IPS-11a (cell line): Measurements from ENCODE around the gene GJC2.

Experiments
- H3K4me3 ChIP-seq: one replicate; pipeline ENCODE4 v1.5.1; 2013; ENCODE audit warnings: low read depth, low read length, control low read depth

Gene GJC2

GRCh38 chr1:228112617-228113016 lies 37.1 kb upstream of the GJC2 start:
- H3K4me3 ChIP-seq: no peak overlapping the region

- no peak overlapping the region for H3K4me3 ChIP-seq
These were observed 34.9 kb upstream of the GJC2 start for GRCh38 chr1:228114827-228115226.

GRCh38 chr1:228117335-228117734 lies 32.4 kb upstream of the GJC2 start:
- H3K4me3 ChIP-seq: no peak overlapping the region

GRCh38 chr1:228118040-228118439 lies 31.7 kb upstream of the GJC2 start:
- no peak overlapping the region for H3K4me3 ChIP-seq

- H3K4me3 ChIP-seq: no peak overlapping the region
These were observed 29.4 kb upstream of the GJC2 start for GRCh38 chr1:228120351-228120750.

- no peak overlapping the region for H3K4me3 ChIP-seq
These were observed 28.8 kb upstream of the GJC2 start for GRCh38 chr1:228120857-228121489.

GRCh38 chr1:228122921-228123441 lies 26.7 kb upstream of the GJC2 start:
- no peak overlapping the region for H3K4me3 ChIP-seq

- H3K4me3 ChIP-seq: no peak overlapping the region
These were observed 26.2 kb upstream of the GJC2 start for GRCh38 chr1:228123505-228123904.

- H3K4me3 ChIP-seq: no peak overlapping the region
These were observed 24.5 kb upstream of the GJC2 start for GRCh38 chr1:228125185-228125584.

GRCh38 chr1:228131766-228132165 lies 18.0 kb upstream of the GJC2 start:
- H3K4me3 ChIP-seq: no peak overlapping the region

GRCh38 chr1:228134591-228134990 lies 15.1 kb upstream of the GJC2 start:
- H3K4me3 ChIP-seq: no peak overlapping the region

- H3K4me3 ChIP-seq: no peak overlapping the region
These were observed 12.8 kb upstream of the GJC2 start for GRCh38 chr1:228136901-228137300.

- H3K4me3 ChIP-seq: peak overlapping the region; percentile 55
These were observed 10.3 kb upstream of the GJC2 start for GRCh38 chr1:228139406-228139930.

- H3K4me3 ChIP-seq: peak within 1 kb of the TSS; percentile 82
These were observed 9.6 kb upstream of the GJC2 start, which contains the start of gene GUK1 for GRCh38 chr1:228139931-228140723. Gene GUK1, plus strand, starts transcription at chr1:228140279. Its CDS starts 24 bp downstream, at chr1:228140303.

- H3K4me3 ChIP-seq: peak overlapping the region; percentile 82
These were observed 9.0 kb upstream of the GJC2 start for GRCh38 chr1:228140724-228141225.

GRCh38 chr1:228141226-228142044 lies 8.3 kb upstream of the GJC2 start:
- no peak overlapping the region for H3K4me3 ChIP-seq

- H3K4me3 ChIP-seq: no peak overlapping the region
These were observed 7.5 kb upstream of the GJC2 start for GRCh38 chr1:228142155-228142691.

- H3K4me3 ChIP-seq: no peak overlapping the region
These were observed 7.0 kb upstream of the GJC2 start for GRCh38 chr1:228142701-228143136.

GRCh38 chr1:228143480-228144192 lies 6.1 kb upstream of the GJC2 start:
- no peak overlapping the region for H3K4me3 ChIP-seq
